ENCODE results near the gene SETDB2. TPM values are rescaled to one million over a fixed set of nuclear protein-coding genes. Genes with fewer than 3 reads are reported as not detected.

The SETDB2 gene, protein sequence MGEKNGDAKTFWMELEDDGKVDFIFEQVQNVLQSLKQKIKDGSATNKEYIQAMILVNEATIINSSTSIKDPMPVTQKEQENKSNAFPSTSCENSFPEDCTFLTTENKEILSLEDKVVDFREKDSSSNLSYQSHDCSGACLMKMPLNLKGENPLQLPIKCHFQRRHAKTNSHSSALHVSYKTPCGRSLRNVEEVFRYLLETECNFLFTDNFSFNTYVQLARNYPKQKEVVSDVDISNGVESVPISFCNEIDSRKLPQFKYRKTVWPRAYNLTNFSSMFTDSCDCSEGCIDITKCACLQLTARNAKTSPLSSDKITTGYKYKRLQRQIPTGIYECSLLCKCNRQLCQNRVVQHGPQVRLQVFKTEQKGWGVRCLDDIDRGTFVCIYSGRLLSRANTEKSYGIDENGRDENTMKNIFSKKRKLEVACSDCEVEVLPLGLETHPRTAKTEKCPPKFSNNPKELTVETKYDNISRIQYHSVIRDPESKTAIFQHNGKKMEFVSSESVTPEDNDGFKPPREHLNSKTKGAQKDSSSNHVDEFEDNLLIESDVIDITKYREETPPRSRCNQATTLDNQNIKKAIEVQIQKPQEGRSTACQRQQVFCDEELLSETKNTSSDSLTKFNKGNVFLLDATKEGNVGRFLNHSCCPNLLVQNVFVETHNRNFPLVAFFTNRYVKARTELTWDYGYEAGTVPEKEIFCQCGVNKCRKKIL
- 4.1 TPM for polyA plus RNA-seq (2013, experiment 1 of 2)
- 4.3 TPM for polyA plus RNA-seq (2013, experiment 2 of 2)

GRCh38 chr13:49443704-49444523 is at the start of gene SETDB2, which contains the start of gene CAB39L:
Gene SETDB2, plus strand, starts transcription at chr13:49444274. Its CDS starts 7,620 bp downstream, at chr13:49451894.
Gene CAB39L, minus strand, starts transcription at chr13:49444064. Its CDS starts 61,154 bp downstream, at chr13:49382910.
- no peak within 1 kb of the TSS for H3K4ac ChIP-seq (ENCODE audit: low read length)
- H3K18ac ChIP-seq (ENCODE audit: low read length): peak within 1 kb of the TSS; percentile 94
- peak within 1 kb of the TSS; percentile 84 for H3K4me2 ChIP-seq (ENCODE audit: insufficient read depth, low read length, poor library complexity, severe bottlenecking)
- no CpG with 5 or more reads among the region's 53 CpGs for WGBS, 2 donors (ENCODE audit: extremely low coverage in 2 of 2, insufficient read length in 2 of 2, insufficient replicate concordance in 1 of 2)
- H3K4me3 ChIP-seq (ENCODE audit: low read length in 2 of 2): peak within 1 kb of the TSS; percentile 74 to 91
- peak within 1 kb of the TSS; percentile 91 for H2BK5ac ChIP-seq (ENCODE audit: low read length)
- no peaks in the 10 kb centered on the region for H3K9me3 ChIP-seq (replicated peaks in 1 of 2; ENCODE audit: control insufficient read depth in 2 of 2, insufficient read depth in 1 of 2, low read depth in 1 of 2, low read length in 2 of 2)
- H3K27me3 ChIP-seq (ENCODE audit: control insufficient read depth in 3 of 3, insufficient read depth in 3 of 3, low read depth in 1 of 3, low read length in 3 of 3): no peaks in the 10 kb centered on the region
- no peak within 1 kb of the TSS for H2BK12ac ChIP-seq (ENCODE audit: low read length)
- peaks cover 0 to 2% of the 10 kb centered on the region in 2 donors for H3K4me1 ChIP-seq (ENCODE audit: control insufficient read depth in 2 of 2, insufficient read depth in 1 of 2, low read depth in 1 of 2, low read length in 2 of 2)
- no peaks in the 10 kb centered on the region for H3K79me1 ChIP-seq (ENCODE audit: low read depth, low read length)
- peak within 1 kb of the TSS; percentile 79 for H3K14ac ChIP-seq (ENCODE audit: low read length)
- H2BK120ac ChIP-seq (ENCODE audit: low read depth, low read length): no peak within 1 kb of the TSS
- H3K27ac ChIP-seq (replicated peaks; ENCODE audit: low read length): peak within 1 kb of the TSS; percentile 78
- peak within 1 kb of the TSS; percentile 93 for H2AFZ ChIP-seq (ENCODE audit: low read length)
- peak within 1 kb of the TSS; percentile 91 for H3K9ac ChIP-seq (ENCODE audit: low read depth, low read length, poor library complexity)
- H4K91ac ChIP-seq (ENCODE audit: low read depth, low read length, poor library complexity): no peak within 1 kb of the TSS
- peaks cover 0 to 8% of the 10 kb centered on the region in 2 donors for H3K36me3 ChIP-seq (replicated peaks in 1 of 2; ENCODE audit: control insufficient read depth in 2 of 2, insufficient read depth in 2 of 2, low read length in 2 of 2)
- DNase-seq (ENCODE audit: low spot score): peak; percentile 95
- peak within 1 kb of the TSS; percentile 97 for H3K23ac ChIP-seq (ENCODE audit: low read depth, low read length, poor library complexity)
- peak within 1 kb of the TSS; percentile 91 for H2BK15ac ChIP-seq (ENCODE audit: low read length)
- no peak within 1 kb of the TSS for H4K8ac ChIP-seq (ENCODE audit: low read depth, low read length)
- no peak within 1 kb of the TSS for H2AK5ac ChIP-seq (ENCODE audit: low read depth, low read length)

DNA sequence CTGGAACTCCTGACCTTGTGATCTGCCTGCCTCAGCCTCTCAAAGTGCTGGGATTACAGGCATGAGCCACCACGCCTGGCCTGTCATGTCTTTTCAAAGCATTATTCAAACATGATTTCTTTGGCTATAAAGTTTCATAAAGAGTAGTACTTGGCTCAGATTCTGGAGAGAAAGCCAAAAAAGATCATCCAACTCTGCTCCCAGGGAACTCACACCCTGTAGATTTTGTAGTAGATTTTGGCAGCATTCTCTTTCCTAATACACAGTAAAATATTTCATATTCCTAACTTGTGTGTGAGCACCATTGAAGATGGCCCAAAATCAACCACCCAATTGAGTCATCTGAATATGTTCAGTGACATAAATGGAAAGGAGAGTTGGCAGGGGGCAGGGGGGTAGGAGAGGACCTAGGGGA is 48.6 kb upstream of the SETDB2 start:
- Histone ChIP-seq H3K18ac (ENCODE audit: low read length) (no peak overlapping the region), H3K27ac (replicated peaks; ENCODE audit: low read length) (no peak overlapping the region), H2AK5ac (ENCODE audit: low read depth, low read length) (no peak overlapping the region), H3K4ac (ENCODE audit: low read length) (no peak overlapping the region), H3K9ac (ENCODE audit: low read depth, low read length, poor library complexity) (no peak overlapping the region), H2BK15ac (ENCODE audit: low read length) (no peak overlapping the region), H3K4me1 (ENCODE audit: control insufficient read depth in 2 of 2, insufficient read depth in 1 of 2, low read depth in 1 of 2, low read length in 2 of 2) (no peaks in the 10 kb centered on the region), H3K4me3 (ENCODE audit: low read length in 2 of 2) (no peak overlapping the region), H3K4me2 (ENCODE audit: insufficient read depth, low read length, poor library complexity, severe bottlenecking) (no peak overlapping the region), H3K79me1 (ENCODE audit: low read depth, low read length) (no peaks in the 10 kb centered on the region), H4K8ac (ENCODE audit: low read depth, low read length) (no peak overlapping the region), H2BK12ac (ENCODE audit: low read length) (no peak overlapping the region), H2BK120ac (ENCODE audit: low read depth, low read length) (no peak overlapping the region), H3K27me3 (ENCODE audit: control insufficient read depth in 3 of 3, insufficient read depth in 3 of 3, low read depth in 1 of 3, low read length in 3 of 3) (no peaks in the 10 kb centered on the region), H3K36me3 (replicated peaks in 1 of 2; ENCODE audit: control insufficient read depth in 2 of 2, insufficient read depth in 2 of 2, low read length in 2 of 2) (no peaks in the 10 kb centered on the region), H4K91ac (ENCODE audit: low read depth, low read length, poor library complexity) (no peak overlapping the region), H3K23ac (ENCODE audit: low read depth, low read length, poor library complexity) (no peak overlapping the region), H2BK5ac (ENCODE audit: low read length) (no peak overlapping the region), H2AFZ (ENCODE audit: low read length) (no peak overlapping the region), H3K9me3 (replicated peaks in 1 of 2; ENCODE audit: control insufficient read depth in 2 of 2, insufficient read depth in 1 of 2, low read depth in 1 of 2, low read length in 2 of 2) (no peaks in the 10 kb centered on the region), H3K14ac (ENCODE audit: low read length) (no peak overlapping the region)
- no CpG with 5 or more reads among the region's 1 CpG for WGBS, 2 donors (ENCODE audit: extremely low coverage in 2 of 2, insufficient read length in 2 of 2, insufficient replicate concordance in 1 of 2)
- DNase-seq (ENCODE audit: low spot score): no peak

GRCh38 chr13:49395878-49396380 is 48.1 kb upstream of the SETDB2 start:
- Histone ChIP-seq H3K18ac (ENCODE audit: low read length) (no peak overlapping the region), H3K4ac (ENCODE audit: low read length) (no peak overlapping the region), H3K27me3 (ENCODE audit: control insufficient read depth in 3 of 3, insufficient read depth in 3 of 3, low read depth in 1 of 3, low read length in 3 of 3) (no peaks in the 10 kb centered on the region), H3K14ac (ENCODE audit: low read length) (no peak overlapping the region), H3K4me2 (ENCODE audit: insufficient read depth, low read length, poor library complexity, severe bottlenecking) (no peak overlapping the region), H4K8ac (ENCODE audit: low read depth, low read length) (no peak overlapping the region), H2AFZ (ENCODE audit: low read length) (no peak overlapping the region), H3K27ac (replicated peaks; ENCODE audit: low read length) (no peak overlapping the region), H2BK15ac (ENCODE audit: low read length) (no peak overlapping the region), H4K91ac (ENCODE audit: low read depth, low read length, poor library complexity) (no peak overlapping the region), H2BK12ac (ENCODE audit: low read length) (no peak overlapping the region), H3K9ac (ENCODE audit: low read depth, low read length, poor library complexity) (no peak overlapping the region), H3K9me3 (replicated peaks in 1 of 2; ENCODE audit: control insufficient read depth in 2 of 2, insufficient read depth in 1 of 2, low read depth in 1 of 2, low read length in 2 of 2) (no peaks in the 10 kb centered on the region), H2AK5ac (ENCODE audit: low read depth, low read length) (no peak overlapping the region), H3K23ac (ENCODE audit: low read depth, low read length, poor library complexity) (no peak overlapping the region), H3K4me1 (ENCODE audit: control insufficient read depth in 2 of 2, insufficient read depth in 1 of 2, low read depth in 1 of 2, low read length in 2 of 2) (no peaks in the 10 kb centered on the region), H3K79me1 (ENCODE audit: low read depth, low read length) (no peaks in the 10 kb centered on the region), H2BK5ac (ENCODE audit: low read length) (no peak overlapping the region), H3K4me3 (ENCODE audit: low read length in 2 of 2) (no peak overlapping the region), H3K36me3 (replicated peaks in 1 of 2; ENCODE audit: control insufficient read depth in 2 of 2, insufficient read depth in 2 of 2, low read length in 2 of 2) (no peaks in the 10 kb centered on the region), H2BK120ac (ENCODE audit: low read depth, low read length) (no peak overlapping the region)
- no peak for DNase-seq (ENCODE audit: low spot score)
- no CpG with 5 or more reads among the region's 1 CpG for WGBS, 2 donors (ENCODE audit: extremely low coverage in 2 of 2, insufficient read length in 2 of 2, insufficient replicate concordance in 1 of 2)

Measured in neuronal stem cell (in vitro differentiated cells).